ENCODE data around the gene MFSD8.
"Not testable (repeated sequence)": the region's sequence is repeated elsewhere in the genome, so short reads cannot be mapped to it uniquely, and the experiment has no call there.

The MFSD8 gene

GRCh38 chr4:127965062-127965802 is at the start of gene MFSD8, which contains the start of gene ABHD18:
TSS of gene MFSD8 (minus strand) at chr4:127965173. CDS start at chr4:127965133, 40 bp downstream.
TSS of gene ABHD18 (plus strand) at chr4:127965406. CDS start at chr4:127982956, 17,550 bp downstream.
- peak; percentile 98 to 99 for DNase-seq (ENCODE audit: extremely low read depth in 1 of 2, low read depth in 1 of 2)

- DNase-seq (ENCODE audit: extremely low read depth in 1 of 2, low read depth in 1 of 2) = no peak
Observed at GRCh38 chr4:128009428-128009827, 44.5 kb upstream of the MFSD8 start.

- DNase-seq (ENCODE audit: extremely low read depth in 1 of 2, low read depth in 1 of 2) = no peak
Observed at GRCh38 chr4:128006592-128006991, 41.6 kb upstream of the MFSD8 start.

- no peak for DNase-seq (ENCODE audit: extremely low read depth in 1 of 2, low read depth in 1 of 2)
Observed at GRCh38 chr4:127997534-127998388, 32.8 kb upstream of the MFSD8 start.

GRCh38 chr4:127996521-127996920 is 31.5 kb upstream of the MFSD8 start:
- not testable (repeated sequence) for DNase-seq (ENCODE audit: extremely low read depth in 1 of 2, low read depth in 1 of 2)

- DNase-seq (ENCODE audit: extremely low read depth in 1 of 2, low read depth in 1 of 2) = no peak
Observed at GRCh38 chr4:127995776-127996175, 30.8 kb upstream of the MFSD8 start.

GRCh38 chr4:127993151-127993550 is 28.2 kb upstream of the MFSD8 start:
- no peak for DNase-seq (ENCODE audit: extremely low read depth in 1 of 2, low read depth in 1 of 2)

GRCh38 chr4:127988638-127989037 is 23.7 kb upstream of the MFSD8 start:
- DNase-seq (ENCODE audit: extremely low read depth in 1 of 2, low read depth in 1 of 2) = no peak

- no peak for DNase-seq (ENCODE audit: extremely low read depth in 1 of 2, low read depth in 1 of 2)
Observed at GRCh38 chr4:127985989-127986388, 21.0 kb upstream of the MFSD8 start.

GRCh38 chr4:127982445-127982844 is 17.5 kb upstream of the MFSD8 start:
- no peak for DNase-seq (ENCODE audit: extremely low read depth in 1 of 2, low read depth in 1 of 2)

GRCh38 chr4:127978930-127979329 is 14.0 kb upstream of the MFSD8 start:
- no peak for DNase-seq (ENCODE audit: extremely low read depth in 1 of 2, low read depth in 1 of 2)

- DNase-seq (ENCODE audit: extremely low read depth in 1 of 2, low read depth in 1 of 2) = no peak
Observed at GRCh38 chr4:127975121-127975770, 10.3 kb upstream of the MFSD8 start.

- DNase-seq (ENCODE audit: extremely low read depth in 1 of 2, low read depth in 1 of 2) = not testable (repeated sequence)
Observed at GRCh38 chr4:127970925-127971324, 6.0 kb upstream of the MFSD8 start.

- no peak for DNase-seq (ENCODE audit: extremely low read depth in 1 of 2, low read depth in 1 of 2)
Observed at GRCh38 chr4:127968586-127968985, 3.6 kb upstream of the MFSD8 start.

GRCh38 chr4:127967141-127967775 is 2.3 kb upstream of the MFSD8 start:
- no peak for DNase-seq (ENCODE audit: extremely low read depth in 1 of 2, low read depth in 1 of 2)

- peak; percentile 45 to 67 for DNase-seq (ENCODE audit: extremely low read depth in 1 of 2, low read depth in 1 of 2)
Observed at GRCh38 chr4:127965803-127966175, 816 bp upstream of the MFSD8 start.

GRCh38 chr4:127964426-127965061 is 429 bp downstream of the MFSD8 start:
- not testable (repeated sequence) for DNase-seq (ENCODE audit: extremely low read depth in 1 of 2, low read depth in 1 of 2)

GRCh38 chr4:127963633-127964398 is 1.2 kb downstream of the MFSD8 start:
- not testable (repeated sequence) for DNase-seq (ENCODE audit: extremely low read depth in 1 of 2, low read depth in 1 of 2)

GRCh38 chr4:127959794-127960193 is 5.2 kb downstream of the MFSD8 start:
- no peak for DNase-seq (ENCODE audit: extremely low read depth in 1 of 2, low read depth in 1 of 2)

GRCh38 chr4:127957105-127957504 is 7.9 kb downstream of the MFSD8 start:
- no peak for DNase-seq (ENCODE audit: extremely low read depth in 1 of 2, low read depth in 1 of 2)

Data from stimulated activated CD8-positive, alpha-beta memory T cell treated with anti-CD3 and anti-CD28 coated beads, Interleukin-7, amount 100 ng/mL, for 48 hours (primary cell).